OCI-LY7 (cell line): ENCODE measurements around the gene TMC7. TPM values are rescaled to one million over a fixed set of nuclear protein-coding genes. Genes with fewer than 3 reads are reported as not detected.

Source experiments
- BruUV-seq: library from RNA; stranded (reverse); fragments of 400-500 nt; replicated peaks from 2 replicates; lab custom pipeline; 2021; lab: Mats Ljungman, UMichigan
- CTCF ChIA-PET: fragments of 300-600 bp; sonication (Branson Sonifier 250); formaldehyde crosslinking; loops from one replicate; lab custom pipeline; 2022; ENCODE audit warnings: antibody characterized with exemption; ENCODE audit not compliant: unreplicated experiment; lab: Charles Lee
- POLR2A ChIA-PET: fragments of 300-600 bp; sonication (Branson Sonifier 250); formaldehyde crosslinking; loops from one replicate; lab custom pipeline; 2022; ENCODE audit warnings: antibody characterized with exemption; lab: Charles Lee
- DNase-seq: peaks from one replicate; pipeline ENCODE4 v3.0.0-alpha.2; 2015; ENCODE audit warnings: low spot score
- H2AFZ ChIP-seq: fragments of 200-600 bp; sonication (generic), shearing (Covaris generic); 2 replicates; pipeline ENCODE4 v1.6.1; 2014; ENCODE audit warnings: mild to moderate bottlenecking, antibody characterized with exemption, low read length, moderate library complexity
- H3K27ac ChIP-seq: fragments of 200-600 bp; sonication (generic); 2 replicates; pipeline ENCODE4 v1.5.1; 2014; ENCODE audit warnings: mixed run types, low read depth, mild to moderate bottlenecking, moderate library complexity, low read length, inconsistent platforms; ENCODE audit not compliant: poor library complexity, severe bottlenecking
- H3K36me3 ChIP-seq: fragments of 200-600 bp; sonication (generic); 2 replicates; pipeline ENCODE4 v1.6.1; 2014; ENCODE audit warnings: mild to moderate bottlenecking, antibody characterized with exemption, low read length, moderate library complexity, mixed read lengths; ENCODE audit not compliant: insufficient read depth
- H3K4me1 ChIP-seq: fragments of 200-600 bp; sonication (generic); 2 replicates; pipeline ENCODE4 v1.5.1; 2014; ENCODE audit warnings: mild to moderate bottlenecking, low read length; ENCODE audit not compliant: insufficient read depth, poor library complexity, severe bottlenecking
- H3K4me2 ChIP-seq: fragments of 200-600 bp; sonication (generic); 2 replicates; pipeline ENCODE4 v1.6.1; 2014; ENCODE audit warnings: mild to moderate bottlenecking, low read length
- H3K4me3 ChIP-seq: fragments of 200-600 bp; sonication (generic); 2 replicates; pipeline ENCODE4 v1.5.1; 2014; ENCODE audit warnings: mild to moderate bottlenecking, low read depth, low read length; ENCODE audit not compliant: poor library complexity, severe bottlenecking
- H3K79me2 ChIP-seq: fragments of 200-600 bp; sonication (generic); 2 replicates; pipeline ENCODE4 v1.6.1; 2016; ENCODE audit warnings: low read depth, mild to moderate bottlenecking, low read length, moderate library complexity, mixed read lengths; ENCODE audit not compliant: insufficient read depth
- H3K9me2 ChIP-seq: fragments of 200-600 bp; sonication (generic); 2 replicates; pipeline ENCODE4 v1.6.1; 2016; ENCODE audit warnings: mild to moderate bottlenecking, low read length, mixed read lengths; ENCODE audit not compliant: insufficient read depth
- H3K9me3 ChIP-seq: fragments of 200-600 bp; sonication (generic); 2 replicates; pipeline ENCODE4 v1.6.1; 2014; ENCODE audit warnings: mild to moderate bottlenecking, mixed run types, low read length, mixed read lengths
- H4K20me1 ChIP-seq: fragments of 200-600 bp; sonication (generic); 2 replicates; pipeline ENCODE4 v1.6.1; 2014; ENCODE audit warnings: mild to moderate bottlenecking, antibody characterized with exemption, low read length, moderate library complexity, mixed read lengths; ENCODE audit not compliant: insufficient read depth
- EZH2phosphoT487 ChIP-seq: fragments of 200-600 bp; sonication (generic); IDR thresholded peaks from 2 replicates; pipeline ENCODE4 v1.6.1; 2018; ENCODE audit warnings: low read depth, borderline replicate concordance, mild to moderate bottlenecking, mixed run types, antibody characterized with exemption, low read length, moderate library complexity, mixed read lengths
- intact Hi-C: fragments of 100-400 bp; cut with micrococcal nuclease; formaldehyde crosslinking; loops from one replicate; pipeline ENCODE4 v1.10.0; 2022; ENCODE audit not compliant: unreplicated experiment
- total RNA-seq, 2 experiments: library from RNA; depleted of rRNA in 1 of 2; stranded (reverse); fragments of >200 nt in 1 of 2; shearing (Covaris generic) in 1 of 2; gene quantifications; 2 replicates each; pipeline ENCODE4 v1.2.3, GENCODE V29; 2014 to 2022
- TF ChIP-seq, protein P1 (sequence below): fragments of 200-600 bp; sonication (generic); conservative IDR thresholded peaks from 2 replicates; pipeline ENCODE4 v1.5.1; 2014; ENCODE audit warnings: mild to moderate bottlenecking, antibody characterized with exemption, low read length, moderate library complexity, mixed read lengths

Gene TMC7
- total RNA-seq, 2 experiments from 2014 or later = not detected

DNA sequence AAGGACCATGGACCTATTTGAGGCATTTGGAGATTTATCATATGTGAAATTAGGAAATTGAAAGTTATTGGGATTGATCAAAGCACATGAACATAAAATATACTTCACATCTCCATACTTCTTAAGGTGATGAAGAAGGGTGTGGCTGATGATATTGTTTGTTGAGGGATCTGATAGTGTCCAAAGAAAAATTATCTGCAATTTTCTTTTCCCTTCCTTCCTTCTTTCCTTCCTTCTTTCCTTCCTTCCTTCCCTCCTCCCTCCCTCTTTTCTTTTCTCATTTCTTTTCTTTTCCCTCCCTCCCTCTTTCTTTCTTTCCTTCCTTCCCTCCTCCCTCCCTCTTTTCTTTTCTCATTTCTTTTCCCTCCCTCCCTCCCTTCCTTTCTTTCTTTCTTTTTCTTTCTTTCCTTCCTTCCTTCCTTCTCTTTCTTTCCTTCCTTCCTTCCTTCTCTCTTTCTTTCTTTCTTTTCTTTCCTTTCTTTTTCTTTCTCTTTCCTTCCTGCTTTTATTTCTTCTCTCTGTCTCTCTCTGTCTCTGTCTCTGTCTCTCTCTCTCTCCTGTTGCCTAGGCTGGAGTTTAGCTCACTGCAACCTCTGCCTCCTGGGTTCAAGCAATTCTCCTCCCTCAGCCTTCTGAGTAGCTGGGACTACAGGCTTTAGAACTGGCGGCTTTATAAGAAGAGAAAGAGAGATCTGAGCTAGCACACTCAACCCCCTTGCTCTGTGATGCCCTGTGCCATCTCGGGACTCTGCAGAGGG lies 109.1 kb downstream of the TMC7 start:
- Histone ChIP-seq H3K4me3 (no peak overlapping the region), H4K20me1 (no peaks in the 10 kb centered on the region), H3K9me3 (peaks cover 20% of the 10 kb centered on the region; the same call in 1 of the 2 replicates), H2AFZ (no peak overlapping the region), H3K9me2 (no peaks in the 10 kb centered on the region), H3K4me1 (peaks cover 8% of the 10 kb centered on the region), H3K4me2 (no peak overlapping the region), H3K36me3 (no peaks in the 10 kb centered on the region), H3K27ac (no peak overlapping the region), H3K79me2 (no peaks in the 10 kb centered on the region)
- TF ChIP-seq, protein P1, sequence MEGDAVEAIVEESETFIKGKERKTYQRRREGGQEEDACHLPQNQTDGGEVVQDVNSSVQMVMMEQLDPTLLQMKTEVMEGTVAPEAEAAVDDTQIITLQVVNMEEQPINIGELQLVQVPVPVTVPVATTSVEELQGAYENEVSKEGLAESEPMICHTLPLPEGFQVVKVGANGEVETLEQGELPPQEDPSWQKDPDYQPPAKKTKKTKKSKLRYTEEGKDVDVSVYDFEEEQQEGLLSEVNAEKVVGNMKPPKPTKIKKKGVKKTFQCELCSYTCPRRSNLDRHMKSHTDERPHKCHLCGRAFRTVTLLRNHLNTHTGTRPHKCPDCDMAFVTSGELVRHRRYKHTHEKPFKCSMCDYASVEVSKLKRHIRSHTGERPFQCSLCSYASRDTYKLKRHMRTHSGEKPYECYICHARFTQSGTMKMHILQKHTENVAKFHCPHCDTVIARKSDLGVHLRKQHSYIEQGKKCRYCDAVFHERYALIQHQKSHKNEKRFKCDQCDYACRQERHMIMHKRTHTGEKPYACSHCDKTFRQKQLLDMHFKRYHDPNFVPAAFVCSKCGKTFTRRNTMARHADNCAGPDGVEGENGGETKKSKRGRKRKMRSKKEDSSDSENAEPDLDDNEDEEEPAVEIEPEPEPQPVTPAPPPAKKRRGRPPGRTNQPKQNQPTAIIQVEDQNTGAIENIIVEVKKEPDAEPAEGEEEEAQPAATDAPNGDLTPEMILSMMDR = no peak
- TF ChIP-seq EZH2phosphoT487 = no peak
- ChIA-PET CTCF (no interaction called here), POLR2A (interaction anchor here (0.6 kb wide), 1 partner anchor 32 kb away, joined by 8 read pairs; no protein-coding TSS in a partner anchor)
- intact Hi-C loops = no loop called here
- BruUV-seq = no TSS peak
- DNase-seq = no peak

GRCh38 chr16:19093631-19094541 lies 110.2 kb downstream of the TMC7 start:
- BruUV-seq = no TSS peak
- Histone ChIP-seq H4K20me1 (no peaks in the 10 kb centered on the region), H2AFZ (no peak overlapping the region), H3K27ac (no peak overlapping the region), H3K36me3 (no peaks in the 10 kb centered on the region), H3K4me3 (no peak overlapping the region), H3K9me2 (no peaks in the 10 kb centered on the region), H3K4me2 (no peak overlapping the region), H3K4me1 (peaks cover 8% of the 10 kb centered on the region), H3K9me3 (peaks cover 25% of the 10 kb centered on the region; the same call in 1 of the 2 replicates), H3K79me2 (no peaks in the 10 kb centered on the region)
- ChIA-PET CTCF (no interaction called here), POLR2A (interaction anchor here (0.6 to 1.6 kb wide), 5 partner anchors 9 to 847 kb away, joined by 3 to 8 read pairs (median 3); no protein-coding TSS in a partner anchor)
- intact Hi-C loops = no loop called here
- no peak for TF ChIP-seq EZH2phosphoT487
- TF ChIP-seq, protein P1 = no peak
- DNase-seq = no peak
